Stimulated activated CD4-positive, alpha-beta T cell treated with anti-CD3 and anti-CD28 coated beads, Interleukin-1b, Interleukin-23, amount 100 ng/mL, for 24 hours (primary cell): ENCODE measurements around the gene GPR63.

Experiments used
- DNase-seq, 4 experiments: peaks; one replicate each; pipeline ENCODE4 v3.0.0-alpha.2; 2020; ENCODE audit warnings: low read depth in 4 of 4, low spot score in 1 of 4

The GPR63 gene

GRCh38 chr6:96823743-96824142 is 13.5 kb downstream of the GPR63 start:
- DNase-seq = no peak

GRCh38 chr6:96821034-96821433 is 16.2 kb downstream of the GPR63 start:
- DNase-seq = no peak

GRCh38 chr6:96816301-96816817 is 20.9 kb downstream of the GPR63 start:
- DNase-seq = no peak

- DNase-seq = no peak
Measured at GRCh38 chr6:96814625-96815024, 22.7 kb downstream of the GPR63 start.

DNA sequence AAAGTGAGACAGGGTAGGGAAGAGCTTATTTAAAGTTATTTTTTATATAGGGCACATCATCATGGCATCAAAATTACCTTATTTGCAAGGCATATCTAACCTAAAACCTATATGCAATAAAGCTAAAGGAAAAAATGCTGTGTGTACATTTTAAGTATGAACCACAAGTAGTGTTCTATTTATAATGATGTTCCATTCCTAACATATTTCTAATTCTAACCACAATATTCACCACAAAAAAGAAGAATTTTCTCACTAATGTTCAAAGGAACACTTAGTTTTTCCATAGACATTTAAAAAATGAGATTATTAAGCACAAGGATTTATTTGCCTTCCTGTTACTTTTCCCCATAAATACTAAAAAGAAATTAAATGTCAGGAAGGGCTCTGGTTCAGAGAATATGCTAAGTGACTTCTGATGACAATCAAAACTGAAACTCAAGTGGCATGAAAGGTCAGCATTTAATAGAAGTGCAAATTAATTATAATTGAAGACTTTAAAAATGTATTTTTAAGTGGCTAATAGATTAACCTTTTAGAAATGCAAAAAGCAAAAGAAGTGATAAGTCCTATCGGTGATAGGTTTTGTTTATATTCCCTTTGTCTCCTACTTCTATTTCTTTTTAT is 25.1 kb downstream of the GPR63 start:
- no peak for DNase-seq

DNA sequence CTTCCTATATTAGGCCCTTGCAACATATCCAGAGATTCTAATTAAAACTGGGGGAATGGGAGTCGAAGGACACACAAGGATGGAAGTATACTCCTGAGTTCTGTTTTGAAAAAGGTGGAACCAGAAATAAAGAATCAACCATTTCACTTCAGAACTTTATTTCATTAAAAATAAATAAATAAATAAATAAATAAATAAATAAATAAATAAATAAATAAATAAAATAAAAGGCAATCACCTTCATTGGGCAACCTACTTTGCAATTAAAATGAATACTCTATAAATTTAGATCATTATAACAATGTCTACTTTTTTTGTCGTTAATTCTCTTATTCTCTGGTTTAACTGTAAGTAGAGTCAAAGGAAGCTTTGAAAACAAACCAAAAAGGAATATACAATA is 25.6 kb downstream of the GPR63 start:
- no peak for DNase-seq

DNA sequence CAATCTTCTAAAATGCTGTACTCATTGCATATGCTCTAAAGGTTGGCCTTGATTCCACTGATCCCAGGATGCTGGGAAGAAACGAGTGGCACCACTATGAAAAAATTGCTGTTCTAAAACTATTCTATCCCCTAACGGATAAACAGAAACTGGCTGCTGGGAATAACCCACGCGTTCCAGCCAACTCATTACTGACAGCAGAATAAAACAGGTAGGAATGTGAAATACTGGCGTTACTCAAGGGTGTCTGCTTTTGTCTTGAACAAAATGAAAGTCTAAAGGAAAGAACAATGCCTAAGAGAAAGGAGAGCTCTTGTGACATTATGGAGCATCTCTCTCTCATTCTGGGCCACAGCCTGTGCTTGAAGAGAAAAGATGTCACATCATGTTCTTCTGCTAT is 26.1 kb downstream of the GPR63 start:
- DNase-seq = no peak

GRCh38 chr6:96809119-96809518 is 28.2 kb downstream of the GPR63 start:
- DNase-seq = no peak

DNA sequence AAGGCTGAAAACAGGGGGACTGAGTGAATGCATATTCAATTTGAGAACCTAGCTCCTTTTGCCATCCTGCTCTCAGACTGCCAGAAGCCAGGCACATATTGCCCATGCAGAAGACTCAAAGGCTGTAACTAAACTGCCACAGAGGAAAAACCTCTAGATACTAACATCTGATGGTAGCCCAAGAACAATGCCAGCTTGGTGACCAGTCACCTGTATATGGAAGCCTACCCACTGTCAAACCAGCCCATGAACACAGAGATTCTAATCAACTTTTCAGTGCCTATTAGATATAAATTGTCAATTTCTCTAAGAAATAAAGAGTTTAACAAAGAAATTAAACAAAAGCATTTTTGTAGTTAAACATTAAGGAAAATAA is 34.2 kb downstream of the GPR63 start:
- DNase-seq = no peak

GRCh38 chr6:96795481-96795880 is 41.8 kb downstream of the GPR63 start:
- DNase-seq = no peak

DNA sequence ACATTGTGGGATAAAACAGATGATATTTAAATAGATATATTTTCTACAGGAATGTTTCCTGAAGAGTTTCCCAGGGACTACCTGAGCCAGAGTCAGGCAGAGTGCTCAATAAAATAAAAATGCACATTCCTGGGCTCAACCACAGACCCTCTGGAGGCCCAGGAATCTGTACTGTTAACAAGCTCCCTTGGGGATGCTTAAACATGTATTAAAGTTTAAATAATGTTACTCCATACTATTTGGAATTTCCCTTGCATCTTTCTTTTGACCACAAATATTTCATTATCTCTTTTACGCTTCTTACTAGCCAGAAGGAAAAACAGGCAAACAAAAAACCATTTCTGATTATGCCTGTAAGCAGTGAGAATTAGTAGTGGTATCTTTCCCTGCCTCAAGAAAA is 42.3 kb downstream of the GPR63 start:
- DNase-seq = no peak

- DNase-seq = no peak
Measured at GRCh38 chr6:96792561-96793190, 44.6 kb downstream of the GPR63 start.

DNA sequence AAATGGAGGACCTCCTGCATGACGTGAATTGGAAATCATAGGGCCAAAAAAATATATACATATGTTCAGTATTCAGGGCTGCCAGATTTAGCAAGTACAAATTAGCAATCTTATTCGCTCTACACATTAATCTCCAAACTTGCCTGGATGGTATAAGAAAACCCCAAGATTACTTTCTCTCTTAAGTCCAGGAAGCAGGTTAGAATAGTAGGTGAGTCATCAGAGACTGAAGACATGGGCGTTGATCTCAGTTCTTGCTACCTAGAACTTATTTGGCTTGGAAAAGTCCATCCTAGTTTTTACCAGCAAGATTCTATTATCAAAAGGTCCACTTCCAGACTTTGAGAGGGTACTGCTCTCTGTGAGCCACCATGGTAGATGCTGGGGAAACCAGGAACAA is 47.4 kb downstream of the GPR63 start:
- no peak for DNase-seq

GRCh38 chr6:96787846-96788580 is 49.3 kb downstream of the GPR63 start:
- no peak for DNase-seq

GRCh38 chr6:96786336-96786735 is 50.9 kb downstream of the GPR63 start:
- DNase-seq = no peak

- no peak for DNase-seq
Measured at GRCh38 chr6:96784650-96785049, 52.6 kb downstream of the GPR63 start.

DNA sequence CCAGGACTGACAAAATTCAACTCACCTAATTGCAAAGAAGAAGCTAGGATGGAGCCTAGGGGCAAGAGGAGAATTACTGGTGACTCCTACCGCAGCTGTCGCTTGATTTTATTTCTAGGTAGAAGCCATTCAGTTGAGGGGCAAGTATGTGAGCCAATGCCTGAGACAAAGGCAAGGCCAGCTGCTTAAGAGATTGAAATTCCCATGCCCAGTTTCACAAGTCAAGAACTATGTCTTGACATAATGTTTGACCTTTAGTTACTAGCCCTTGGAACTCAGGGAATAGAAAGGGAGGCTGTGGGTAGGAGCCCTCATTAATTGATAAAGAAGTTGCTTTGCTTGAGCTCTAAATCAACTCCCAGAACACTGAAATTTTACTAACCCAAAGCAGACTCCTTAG is 54.0 kb downstream of the GPR63 start:
- DNase-seq = no peak

DNA sequence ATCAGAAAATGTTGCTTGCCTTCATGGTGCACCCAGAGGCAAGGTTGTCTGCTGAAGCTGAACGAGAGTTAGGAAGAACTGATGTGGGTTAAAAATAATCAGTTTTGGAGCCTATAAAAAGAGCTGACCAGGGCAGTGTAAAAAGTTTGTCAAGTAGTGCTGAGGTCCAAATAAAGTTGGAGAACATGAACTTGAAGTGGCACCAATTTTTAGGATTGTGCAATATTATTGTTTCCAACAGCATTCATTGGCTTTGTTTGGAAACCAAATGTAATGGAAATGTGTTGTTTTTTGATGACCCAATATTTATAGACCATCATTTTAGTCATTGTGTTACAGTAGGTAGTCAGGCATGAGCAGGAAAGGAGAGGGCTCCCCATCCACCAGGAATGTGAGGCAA is 55.7 kb downstream of the GPR63 start:
- no peak for DNase-seq

DNA sequence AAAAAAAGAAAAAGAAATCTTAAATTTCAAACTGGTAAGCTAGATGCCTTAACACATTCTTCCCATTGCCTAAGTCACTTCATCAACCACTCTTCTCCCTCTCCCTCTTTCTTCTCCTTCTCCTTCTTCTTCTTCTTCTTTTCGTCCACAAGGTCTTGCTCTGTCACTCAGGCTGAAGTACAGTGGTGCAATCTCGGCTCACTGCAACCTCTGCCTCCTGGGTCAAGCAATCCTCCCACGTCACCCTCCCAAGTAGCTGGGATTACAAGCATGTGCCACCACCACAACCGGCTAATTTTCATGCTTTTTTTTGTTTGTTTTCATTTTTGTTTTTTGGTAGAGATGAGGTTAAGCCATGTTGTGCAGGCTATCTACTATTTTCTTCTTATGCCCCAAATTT is 60.2 kb downstream of the GPR63 start:
- no peak for DNase-seq

DNA sequence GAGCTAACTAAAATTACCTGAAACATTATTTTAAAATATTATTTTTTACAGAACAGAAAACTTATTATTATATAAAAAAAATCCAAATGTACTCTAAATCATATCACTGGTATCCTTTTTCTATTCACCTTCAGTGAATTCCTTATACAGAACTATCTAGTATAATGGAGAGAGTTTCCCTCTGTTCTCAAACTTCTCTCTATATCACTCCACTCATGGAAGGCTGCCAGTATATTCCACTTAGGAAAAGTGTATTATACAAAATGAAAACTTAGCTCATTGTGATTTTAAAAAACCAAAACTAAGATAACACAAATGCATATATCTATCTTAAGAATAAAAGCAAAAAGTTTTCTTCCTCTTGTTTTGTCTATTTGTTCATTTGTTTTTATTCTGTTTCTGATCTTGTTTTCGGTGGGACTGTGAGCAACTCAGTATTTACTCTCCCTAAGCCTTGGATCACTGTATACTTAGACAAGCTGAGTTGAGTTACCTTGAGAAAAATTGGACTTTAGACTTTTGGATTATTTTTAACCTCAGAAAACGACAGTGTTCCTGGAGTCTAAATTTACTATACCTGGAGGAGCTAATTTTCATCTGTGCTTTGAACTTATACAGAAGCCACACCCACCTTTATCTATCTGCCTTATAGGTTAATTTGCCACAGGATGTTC is 61.4 kb downstream of the GPR63 start:
- no peak for DNase-seq

- no peak for DNase-seq
Measured at GRCh38 chr6:96766769-96767168, 70.5 kb downstream of the GPR63 start.

DNA sequence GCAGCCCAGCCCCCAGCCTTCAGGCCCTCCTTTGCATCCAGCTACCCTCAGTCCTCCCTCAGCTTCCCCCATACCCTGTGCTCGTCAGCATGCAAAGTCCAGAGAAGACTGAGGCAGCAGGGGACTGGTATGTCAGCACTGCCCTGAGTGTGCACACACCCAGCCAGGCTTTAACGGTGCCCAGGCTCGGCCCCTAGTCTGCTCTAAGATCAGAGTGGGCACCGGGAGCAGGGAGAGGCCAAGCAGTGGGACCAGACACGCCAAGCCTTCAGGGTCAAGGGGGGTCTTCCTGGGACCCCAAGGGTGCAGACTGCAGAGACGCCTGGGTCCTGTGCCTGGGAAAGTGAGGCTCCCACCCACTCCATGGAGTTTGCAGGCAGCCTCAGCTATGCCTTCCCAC is 74.7 kb downstream of the GPR63 start:
- DNase-seq = no peak
